ENCODE results near the gene MED25.

MED25 gene

GRCh38 chr19:49860336-49861102, 42.4 kb downstream of the MED25 start:
- DNase-seq, result no peak

- DNase-seq, result no peak
Observed at GRCh38 chr19:49861107-49861506, 43.0 kb downstream of the MED25 start.

DNA sequence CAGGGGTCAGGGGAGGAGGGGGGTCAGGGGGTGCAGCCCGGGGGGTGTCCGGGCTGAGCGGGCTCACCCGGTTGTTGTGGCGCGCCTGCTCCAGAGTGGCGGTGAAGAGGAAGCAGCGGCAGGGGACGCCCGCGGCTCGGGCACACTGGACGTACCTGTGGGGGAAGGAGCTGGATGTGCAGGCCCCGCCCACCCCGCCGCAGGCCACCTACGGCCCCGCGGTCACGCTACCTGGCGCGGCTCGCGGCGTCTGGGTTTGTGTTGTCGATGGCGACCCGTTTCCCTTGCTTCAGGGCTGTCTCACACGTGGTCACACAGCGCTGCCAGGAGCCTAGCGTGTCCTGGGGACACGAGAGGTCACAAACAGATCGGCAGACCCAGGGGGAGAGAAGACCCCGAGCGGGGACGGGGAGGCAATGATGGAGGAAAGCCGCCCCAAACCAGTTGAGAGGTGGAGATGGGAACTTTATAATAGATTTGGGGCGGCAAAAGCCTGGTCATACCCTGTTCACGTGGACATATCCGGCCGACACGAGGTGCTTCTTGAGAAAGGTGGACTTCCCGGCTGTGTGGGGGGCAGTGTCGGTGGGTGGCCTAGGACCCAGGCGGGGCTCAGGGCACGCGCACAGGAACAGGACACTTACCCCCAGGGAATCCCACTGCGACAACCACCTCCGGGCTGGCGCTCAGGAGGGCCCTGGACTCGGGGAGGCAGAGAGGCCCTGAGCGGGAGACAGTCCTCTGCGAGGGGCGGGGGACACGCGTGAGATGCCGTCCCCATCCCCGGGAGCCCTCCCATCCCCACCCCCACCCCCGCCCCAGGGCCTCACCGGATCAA, 43.7 kb downstream of the MED25 start:
- DNase-seq, result no peak

DNA sequence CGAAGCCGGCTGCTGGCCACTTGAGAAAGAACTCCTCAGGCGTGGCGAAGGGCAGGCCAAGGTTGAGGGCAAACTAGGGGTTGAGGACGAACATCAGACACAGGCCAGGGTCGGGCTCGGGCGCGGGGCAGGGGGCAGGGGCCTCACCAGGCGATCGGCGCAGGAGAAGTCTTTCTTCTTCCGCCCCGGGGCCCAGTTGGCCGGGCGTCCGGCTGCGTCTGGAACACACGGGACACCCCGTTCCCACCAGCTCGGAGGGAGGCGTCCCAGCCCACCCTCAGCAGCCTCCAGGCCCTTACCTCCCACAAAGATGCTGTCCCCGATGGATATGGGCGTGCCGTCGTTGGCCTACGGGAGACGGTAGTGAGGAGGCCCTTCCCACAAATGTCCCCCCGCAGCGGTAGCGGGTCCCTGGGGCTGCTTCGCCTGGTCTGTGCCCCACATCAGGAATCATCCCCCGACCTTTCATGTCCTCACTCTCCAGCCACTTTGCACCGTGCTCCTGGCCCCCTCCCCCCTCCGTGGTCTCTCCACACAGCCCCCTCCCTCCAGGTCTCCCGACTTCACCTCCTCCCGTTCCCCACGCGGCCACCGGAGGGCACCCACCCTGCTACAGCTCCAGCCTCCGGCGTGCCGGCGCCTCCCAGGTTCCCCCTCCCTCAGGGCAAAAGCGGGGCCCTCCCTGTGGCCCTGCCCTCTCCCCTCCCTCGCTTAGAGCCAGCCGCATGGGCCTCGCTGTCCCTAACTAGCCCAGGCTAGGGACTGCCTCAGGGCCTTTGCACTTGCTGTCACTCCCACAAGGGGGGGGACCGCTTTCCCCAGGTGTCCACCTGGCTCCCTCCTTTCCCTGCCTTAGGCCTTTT, 44.5 kb downstream of the MED25 start:
- peak; percentile 30 for DNase-seq

GRCh38 chr19:49863254-49863934, 45.3 kb downstream of the MED25 start:
- DNase-seq, result no peak

GRCh38 chr19:49863935-49864320, 45.8 kb downstream of the MED25 start:
- DNase-seq, result no peak

DNA sequence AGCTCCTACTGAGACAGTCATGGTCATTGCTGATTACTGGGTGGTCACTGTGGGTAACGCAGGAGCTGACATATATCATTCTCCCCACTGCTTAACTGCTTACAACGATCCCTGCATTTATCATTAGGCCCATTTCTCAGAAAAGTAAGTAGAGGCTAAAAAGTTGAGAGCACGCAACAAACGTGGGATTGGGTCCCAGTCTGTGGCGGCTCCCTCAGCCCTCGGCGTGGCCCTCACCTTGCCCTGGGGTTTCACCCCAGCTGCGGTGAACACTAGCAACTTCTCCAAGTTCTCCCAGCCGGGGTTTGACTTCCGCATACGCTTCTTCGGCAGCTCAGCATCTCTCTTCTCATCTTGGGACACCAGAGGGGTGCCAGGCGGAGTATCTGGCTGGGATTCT, 46.8 kb downstream of the MED25 start:
- no peak for DNase-seq

GRCh38 chr19:49866933-49867782, 49.1 kb downstream of the MED25 start, which contains the start of gene PNKP:
Gene PNKP (minus strand): TSS chr19:49867576. CDS start chr19:49867204, 372 bp downstream.
- peak; percentile 98 for DNase-seq

GRCh38 chr19:49869009-49869483, 51.0 kb downstream of the MED25 start:
- peak; percentile 94 for DNase-seq

GRCh38 chr19:49869484-49870308, 51.6 kb downstream of the MED25 start:
- DNase-seq, result peak; percentile 100

DNA sequence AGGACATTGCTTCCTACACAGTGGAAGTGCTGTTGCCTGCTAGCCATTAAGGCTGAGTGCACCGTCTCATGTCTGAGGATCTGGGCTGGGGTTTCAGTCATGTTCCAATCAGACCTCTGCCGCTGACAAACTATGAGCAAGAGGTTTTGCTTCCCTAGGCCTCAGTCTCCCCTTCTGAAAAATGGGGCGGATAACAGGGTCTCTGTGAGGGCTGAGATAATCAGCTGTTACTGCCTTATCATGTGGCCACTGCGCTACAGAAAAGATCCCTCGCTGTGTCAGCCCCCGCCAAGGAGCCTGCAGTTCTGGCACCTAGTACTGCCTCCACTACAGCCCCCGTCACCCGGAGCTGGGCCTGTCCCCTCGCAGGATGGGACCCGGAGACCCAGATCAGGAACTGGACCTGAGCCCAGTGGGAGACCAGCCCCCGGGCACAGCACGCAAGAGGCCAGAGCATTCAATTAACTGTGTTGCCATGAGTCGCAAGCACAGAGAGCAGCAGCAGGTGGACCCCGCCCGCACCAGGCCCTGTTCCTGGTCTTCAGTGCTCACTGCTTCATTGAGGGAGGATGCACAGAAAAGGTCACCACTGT, 52.3 kb downstream of the MED25 start:
- no peak for DNase-seq

DNA sequence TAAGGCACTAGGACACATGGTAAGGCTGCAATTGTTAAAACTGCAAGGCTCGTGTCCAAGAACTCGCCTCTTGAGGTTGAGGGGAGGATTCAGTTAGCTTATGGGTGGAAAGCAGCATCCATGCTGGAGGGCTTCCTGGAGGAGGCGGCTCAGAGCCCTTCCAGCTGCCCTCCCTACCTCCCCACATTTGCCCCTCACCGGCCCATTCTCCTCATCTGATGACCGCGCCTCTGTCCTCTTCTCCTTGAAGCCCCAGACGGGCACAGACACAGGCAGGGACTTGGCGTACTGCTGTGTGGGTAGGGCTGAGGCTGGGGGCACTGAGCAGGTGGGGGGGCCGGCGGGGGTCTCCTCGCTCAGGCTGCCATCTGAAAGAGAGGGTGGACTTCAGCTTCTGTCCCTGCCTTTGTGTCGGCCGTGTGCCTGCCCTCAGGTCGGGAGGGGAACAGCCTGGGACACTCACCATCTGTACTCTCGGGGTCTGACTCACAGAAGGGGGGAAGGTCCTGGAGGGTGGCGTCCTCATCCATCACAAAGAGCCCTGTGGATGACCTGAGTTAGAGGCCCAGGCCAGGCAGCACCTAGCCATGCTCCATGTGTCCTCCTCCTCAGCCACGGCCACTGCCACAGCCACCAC, 53.4 kb downstream of the MED25 start:
- DNase-seq, result no peak

- DNase-seq, result no peak
Observed at GRCh38 chr19:49872245-49873128, 54.4 kb downstream of the MED25 start.

DNA sequence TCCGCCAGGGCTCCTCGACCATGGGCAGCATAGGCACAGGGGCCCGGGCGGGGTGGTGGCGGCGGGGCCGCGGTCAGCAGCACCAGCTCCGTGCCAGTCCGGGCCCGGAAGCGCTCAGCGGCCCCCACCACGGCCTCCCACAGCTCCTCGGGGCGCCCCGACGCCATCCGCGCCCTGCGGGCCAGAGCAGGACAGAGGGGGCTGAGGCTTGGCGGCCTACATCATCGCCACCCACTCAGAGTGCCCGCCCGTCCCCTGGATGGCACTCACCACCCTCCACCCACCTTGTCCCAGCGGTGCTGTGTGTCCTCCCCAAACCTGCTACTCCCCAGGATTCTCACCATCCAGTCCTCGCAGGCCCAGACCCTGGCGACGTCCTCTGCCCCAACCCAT, 55.0 kb downstream of the MED25 start:
- no peak for DNase-seq

GRCh38 chr19:49873834-49874233, 55.7 kb downstream of the MED25 start:
- no peak for DNase-seq

DNA sequence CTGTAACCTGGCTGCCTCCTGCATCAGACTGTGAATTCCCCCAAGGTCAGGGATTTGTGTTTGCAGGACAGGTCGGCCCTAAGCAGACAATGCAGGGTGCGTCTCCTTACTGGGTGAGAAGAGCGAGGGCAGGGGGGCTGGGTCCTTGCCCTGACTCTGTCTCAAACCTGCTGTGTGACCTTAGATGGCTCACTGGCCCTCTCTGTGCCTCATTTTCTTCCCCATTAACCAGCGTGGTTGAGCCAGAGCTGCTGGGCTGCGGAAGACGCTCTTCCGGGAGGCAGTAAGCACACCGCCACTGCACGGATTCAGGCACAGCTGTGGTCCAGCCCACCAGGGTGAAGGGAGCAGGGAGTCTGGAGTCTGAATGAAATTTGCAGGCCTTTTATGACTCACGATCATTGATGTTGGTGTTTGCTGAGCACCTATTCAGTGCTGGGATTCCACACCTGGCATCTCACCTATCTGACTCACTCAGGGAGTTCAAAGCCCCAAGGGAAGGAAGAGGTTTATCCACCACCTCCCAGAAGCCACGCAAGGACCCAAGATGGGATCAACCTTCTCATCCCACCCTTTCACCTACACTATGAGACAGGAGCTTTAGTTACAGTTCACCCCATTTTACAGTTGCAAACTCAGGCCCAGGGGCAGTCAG, 56.5 kb downstream of the MED25 start:
- DNase-seq, result no peak

DNA sequence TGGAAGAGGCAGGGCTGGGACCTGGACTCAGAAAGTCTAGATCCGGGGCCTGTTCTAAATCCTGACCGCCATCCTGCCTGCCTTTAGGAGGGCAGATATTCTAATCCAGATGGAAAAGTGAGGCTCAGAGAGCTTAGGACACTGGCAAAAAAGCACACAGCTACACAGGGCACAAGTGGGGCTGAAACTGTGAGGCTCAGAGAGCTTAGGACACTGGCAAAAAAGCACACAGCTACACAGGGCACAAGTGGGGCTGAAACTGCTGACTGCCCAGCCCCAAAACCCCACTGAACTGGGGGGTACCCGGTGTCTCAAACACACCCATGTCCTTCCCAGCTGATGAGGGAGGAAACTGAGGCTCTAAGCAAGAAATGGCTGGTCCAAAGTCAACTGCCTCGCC, 57.1 kb downstream of the MED25 start:
- DNase-seq, result no peak

DNA sequence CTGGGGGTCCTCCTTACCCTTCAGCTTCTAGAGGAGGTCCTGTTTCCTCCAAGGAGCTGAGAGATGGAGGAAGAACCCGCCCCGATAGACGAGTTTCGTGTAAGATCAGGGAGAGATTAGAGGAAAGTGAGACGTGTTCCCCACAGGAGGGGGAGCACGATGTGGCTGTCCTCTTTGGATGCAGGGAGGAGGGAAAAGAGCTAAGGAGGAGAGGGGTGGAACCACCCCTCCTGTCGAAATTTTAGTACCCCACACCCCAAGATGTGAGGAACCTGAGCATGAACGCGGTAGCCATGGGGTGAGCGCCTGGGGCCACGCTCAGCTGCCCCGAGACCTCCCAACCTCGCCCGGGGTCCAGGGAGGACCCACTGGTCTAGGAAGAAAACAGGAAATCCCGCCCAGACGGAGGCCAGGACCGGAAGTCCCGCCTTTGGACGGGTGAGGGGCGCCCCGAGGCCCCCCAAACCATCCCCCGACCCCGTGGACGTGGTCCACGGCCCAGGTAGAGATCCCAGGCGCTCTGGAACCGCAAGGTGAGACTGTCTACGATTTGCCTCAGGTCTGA, 57.9 kb downstream of the MED25 start:
- peak; percentile 64 for DNase-seq

Data from NCI-H146 (cell line).